Measurements from ENCODE around the gene BMF.
"Not testable (repeated sequence)": the region's sequence is repeated elsewhere in the genome, so short reads cannot be mapped to it uniquely, and the experiment has no call there.

The BMF gene

GRCh38 chr15:40121911-40122638 is 13.4 kb upstream of the BMF start:
- no peak for TF ChIP-seq CTCF (IDR thresholded peaks at IDR 0.05; ENCODE audit: low read depth, low read length)
- H3K4me3 ChIP-seq (ENCODE audit: low read depth, low read length) = no peak overlapping the region

- no peak overlapping the region for H3K4me3 ChIP-seq (ENCODE audit: low read depth, low read length)
- no peak for TF ChIP-seq CTCF (IDR thresholded peaks at IDR 0.05; ENCODE audit: low read depth, low read length)
Observed at GRCh38 chr15:40118473-40118872, 9.8 kb upstream of the BMF start.

- H3K4me3 ChIP-seq (ENCODE audit: low read depth, low read length) = no peak overlapping the region
Observed at GRCh38 chr15:40115670-40116093, 7.0 kb upstream of the BMF start.

GRCh38 chr15:40115106-40115505 is 6.4 kb upstream of the BMF start:
- not testable (repeated sequence) for H3K4me3 ChIP-seq (ENCODE audit: low read depth, low read length)

More at GRCh38 chr15:40115670-40116093, 7.0 kb upstream of the BMF start:
- no peak for TF ChIP-seq CTCF (IDR thresholded peaks at IDR 0.05; ENCODE audit: low read depth, low read length)

DNA sequence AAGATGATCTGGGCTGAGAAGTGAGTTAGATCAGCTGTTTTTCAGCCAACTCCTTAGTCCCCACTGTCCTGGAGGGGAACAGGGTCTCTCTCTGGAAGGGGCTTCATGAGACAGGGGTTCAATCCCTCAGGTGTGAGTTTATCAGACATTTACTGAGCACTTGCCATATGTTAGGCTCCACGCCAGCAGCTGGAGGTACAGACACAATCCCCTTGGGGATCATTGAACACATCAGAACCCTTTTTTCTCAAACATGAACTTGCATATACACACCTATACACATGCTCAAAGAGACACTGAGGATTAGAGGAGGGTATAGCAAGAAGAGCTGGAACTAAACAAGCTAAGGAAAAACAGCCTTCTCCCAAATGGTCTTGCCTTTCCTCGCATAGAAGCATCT is 5.5 kb upstream of the BMF start:
- H3K4me3 ChIP-seq (ENCODE audit: low read depth, low read length) = no peak overlapping the region
- no peak for TF ChIP-seq CTCF (IDR thresholded peaks at IDR 0.05; ENCODE audit: low read depth, low read length)

DNA sequence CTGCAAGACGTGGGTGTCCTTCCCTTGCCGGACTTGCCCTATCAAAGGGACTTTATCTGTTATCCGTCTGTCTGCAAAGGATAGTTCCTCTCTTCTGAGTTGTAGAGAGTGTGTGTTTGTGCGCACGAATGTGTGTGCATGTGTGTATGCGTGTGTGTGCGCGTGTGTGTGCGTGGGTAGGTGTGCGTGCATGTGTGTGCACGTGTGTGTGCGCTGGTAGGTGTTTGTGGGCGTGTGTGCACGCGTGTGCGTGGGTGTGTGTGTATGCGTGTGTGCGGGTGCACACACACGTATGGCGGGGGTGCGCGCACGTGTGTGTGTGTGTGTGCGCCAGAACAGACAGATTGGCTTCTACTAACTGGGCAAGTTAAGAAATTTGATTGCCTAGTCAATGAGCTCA is 4.1 kb upstream of the BMF start:
- no peak for TF ChIP-seq CTCF (IDR thresholded peaks at IDR 0.05; ENCODE audit: low read depth, low read length)
- no peak overlapping the region for H3K4me3 ChIP-seq (ENCODE audit: low read depth, low read length)

DNA sequence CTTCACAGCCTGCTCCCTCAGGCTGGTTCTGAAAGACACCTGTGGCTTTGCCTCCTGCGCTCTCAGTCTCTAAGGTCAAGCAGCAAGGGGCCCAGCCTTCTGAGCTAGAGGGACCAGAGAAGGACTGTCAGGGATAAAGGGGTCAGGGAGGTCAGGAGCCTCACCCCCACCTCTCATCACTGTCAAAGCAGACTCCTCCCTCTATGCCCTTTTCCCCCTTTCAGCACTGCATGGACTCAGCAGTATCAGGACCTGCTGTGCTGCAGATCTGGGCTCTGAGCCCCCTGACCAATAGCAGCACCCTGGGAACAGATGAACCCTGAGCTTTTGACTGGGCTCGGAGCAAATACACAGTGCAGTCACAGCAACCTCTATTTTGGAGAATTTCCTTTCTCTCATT is 3.2 kb upstream of the BMF start:
- no peak overlapping the region for H3K4me3 ChIP-seq (ENCODE audit: low read depth, low read length)
- no peak for TF ChIP-seq CTCF (IDR thresholded peaks at IDR 0.05; ENCODE audit: low read depth, low read length)
